K562 (cell line): Measurements from ENCODE around the gene MME. TPM values are rescaled to one million over a fixed set of nuclear protein-coding genes. Genes with fewer than 3 reads are reported as not detected.

Experiments
- AFF4 ChIP-seq: sonication (generic); formaldehyde crosslinking; IDR thresholded peaks from 2 replicates; pipeline ENCODE4 v1.8.0; 2023; ENCODE audit warnings: mild to moderate bottlenecking, missing genetic modification reagents
- ARHGAP35 ChIP-seq: fragments of 450-650 bp; IDR thresholded peaks from 2 replicates; pipeline ENCODE4 v1.6.1; 2018; ENCODE audit not compliant: partially characterized antibody
- ARNT ChIP-seq, 2 experiments: fragments of 450-650 bp; IDR thresholded peaks; 2 replicates each; pipeline ENCODE4 v1.6.1; 2016; ENCODE audit warnings: mild to moderate bottlenecking in 1 of 2
- ATF7 ChIP-seq: fragments of 450-650 bp; IDR thresholded peaks from 2 replicates; pipeline ENCODE4 v1.7.1; 2014; ENCODE audit warnings: mild to moderate bottlenecking, moderate library complexity
- BRF2 ChIP-seq: IDR thresholded peaks from 3 replicates; pipeline ENCODE4 v1.6.1; 2011; ENCODE audit warnings: borderline replicate concordance, mild to moderate bottlenecking; ENCODE audit not compliant: insufficient read length, insufficient read depth
- CHD4 ChIP-seq: fragments of 200-600 bp; sonication (generic); IDR thresholded peaks from 3 replicates; pipeline ENCODE4 v1.6.1; 2012; ENCODE audit warnings: low read depth, mild to moderate bottlenecking, mixed read lengths, low read length, inconsistent platforms; ENCODE audit not compliant: insufficient read depth, insufficient replicate concordance, poor library complexity, severe bottlenecking
- DIDO1 ChIP-seq: fragments of 450-650 bp; IDR thresholded peaks from 2 replicates; pipeline ENCODE4 v1.6.1; 2016; ENCODE audit warnings: low read depth, missing biosample characterization, missing genetic modification characterization
- ESRRB ChIP-seq: fragments of 250-450 bp; sonication (Bioruptor Pico); IDR thresholded peaks from 2 replicates; pipeline ENCODE4 v1.5.0; 2020; ENCODE audit warnings: mild to moderate bottlenecking, moderate library complexity, borderline replicate concordance
- NR2F6 ChIP-seq: fragments of 450-650 bp; formaldehyde crosslinking; IDR thresholded peaks from 2 replicates; pipeline ENCODE4 v1.4.0; 2020; ENCODE audit warnings: mild to moderate bottlenecking
- RBBP5 ChIP-seq: fragments of 200-600 bp; sonication (generic); IDR thresholded peaks from 2 replicates; pipeline ENCODE4 v1.6.1; 2012; ENCODE audit warnings: borderline replicate concordance, mild to moderate bottlenecking, low read length, control low read depth, inconsistent platforms; ENCODE audit not compliant: insufficient read depth, poor library complexity, severe bottlenecking
- SNIP1 ChIP-seq: fragments of 450-650 bp; IDR thresholded peaks from 2 replicates; pipeline ENCODE4 v1.7.1; 2017; ENCODE audit warnings: low read depth, mild to moderate bottlenecking
- TAF1 ChIP-seq: IDR thresholded peaks from 2 replicates; pipeline ENCODE4 v1.6.1; 2011; ENCODE audit warnings: mild to moderate bottlenecking, low read length, moderate library complexity; ENCODE audit not compliant: insufficient read depth, control insufficient read depth, severe bottlenecking; ENCODE audit errors: extremely low read depth
- ZBTB12 ChIP-seq: fragments of 250-450 bp; sonication (Bioruptor Pico); IDR thresholded peaks from 2 replicates; pipeline ENCODE4 v1.4.0; 2020
- ZNF655 ChIP-seq: fragments of 250-450 bp; sonication (Bioruptor Pico); IDR thresholded peaks from 2 replicates; pipeline ENCODE4 v1.5.0; 2021
- ZNF75A ChIP-seq: fragments of 450-650 bp; formaldehyde crosslinking; IDR thresholded peaks from 2 replicates; pipeline ENCODE4 v1.4.0; 2020; ENCODE audit warnings: mild to moderate bottlenecking
- polyA plus RNA-seq, 8 experiments: library from polyadenylated mRNA; depleted of rRNA in 4 of 8; stranded (reverse) in 5 of 8; unstranded in 3 of 8; fragments of >200 nt; fragmentation: Nextera tagmentation in 2 of 8; fragmentation: Illumina TruSeq in 1 of 8; extraction: Ambion mirVana in 2 of 8; extraction: Trizol in 1 of 8; gene quantifications; 2 replicates each; pipeline versions ENCODE4 v1.2.1 to v1.2.3, GENCODE V29; 2011 to 2014; ENCODE audit warnings: inconsistent platforms in 1 of 8, missing spikeins in 1 of 8
- total RNA-seq, 7 experiments: library from RNA; depleted of rRNA in 6 of 7; stranded (reverse); fragments of >200 nt in 6 of 7; fragmentation: Illumina TruSeq in 2 of 7; extraction: Trizol in 2 of 7; gene quantifications; 2 replicates each; pipeline versions ENCODE4 v1.2.1 to v1.2.3, GENCODE V29; 2011 to 2021; ENCODE audit warnings: low replicate concordance in 1 of 7
- TF ChIP-seq, protein P1 (sequence below): fragments of 450-650 bp; IDR thresholded peaks from 2 replicates; pipeline ENCODE4 v1.7.0; 2016; ENCODE audit warnings: borderline replicate concordance
- TF ChIP-seq, protein P2 (sequence below): fragments of 450-650 bp; formaldehyde crosslinking; IDR thresholded peaks from 2 replicates; pipeline ENCODE4 v1.4.0; 2022; ENCODE audit warnings: missing genetic modification characterization

Gene MME
- total and polyA plus RNA-seq, 9 of the 15 experiments (the other 6 are each of a cell fraction or from before 2014, with no cell fraction given) = 0.80 to 8.6 (median 2.5) TPM

DNA sequence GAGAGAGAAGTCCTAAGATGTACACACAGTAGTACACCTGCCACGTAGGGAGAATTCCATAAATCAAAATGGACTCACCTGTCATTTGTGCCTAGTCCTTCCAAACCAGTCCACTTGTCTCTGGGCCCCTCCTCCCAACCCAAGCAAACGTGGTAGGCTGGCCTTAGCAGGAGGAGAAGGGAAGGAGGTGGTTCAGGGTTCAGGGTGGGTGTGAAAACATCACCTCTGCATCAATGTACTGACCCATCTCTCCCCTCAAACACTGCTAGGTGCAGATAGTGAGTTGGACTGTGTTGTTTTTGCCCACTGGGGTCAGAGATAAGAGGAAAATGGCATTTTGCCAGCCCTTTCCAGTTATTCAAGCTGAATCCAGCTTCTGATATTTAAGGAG, 99.3 kb downstream of the MME start (continued):
- TF ChIP-seq ZNF75A (CRISPR knock-in tag) (no peak), DIDO1 (tag) (no peak), ARHGAP35 (no peak), NR2F6 (CRISPR knock-in tag) (no peak), ZNF655 (CRISPR knock-in tag) (no peak), BRF2 (no peak), SNIP1 (no peak), ATF7 (no peak; the same call in 1 of the 2 replicates), ZBTB12 (CRISPR knock-in tag) (no peak), AFF4 (CRISPR knock-in tag) (no peak), ARNT (IDR thresholded peaks at IDR 0.05) (0 out of 4 replicates have a peak, but pooled peaks have one; percentile 25 to 45), RBBP5 (no peak), ESRRB (CRISPR knock-in tag) (no peak), TAF1 (no peak), CHD4 (no peak)
- TF ChIP-seq, protein P1, sequence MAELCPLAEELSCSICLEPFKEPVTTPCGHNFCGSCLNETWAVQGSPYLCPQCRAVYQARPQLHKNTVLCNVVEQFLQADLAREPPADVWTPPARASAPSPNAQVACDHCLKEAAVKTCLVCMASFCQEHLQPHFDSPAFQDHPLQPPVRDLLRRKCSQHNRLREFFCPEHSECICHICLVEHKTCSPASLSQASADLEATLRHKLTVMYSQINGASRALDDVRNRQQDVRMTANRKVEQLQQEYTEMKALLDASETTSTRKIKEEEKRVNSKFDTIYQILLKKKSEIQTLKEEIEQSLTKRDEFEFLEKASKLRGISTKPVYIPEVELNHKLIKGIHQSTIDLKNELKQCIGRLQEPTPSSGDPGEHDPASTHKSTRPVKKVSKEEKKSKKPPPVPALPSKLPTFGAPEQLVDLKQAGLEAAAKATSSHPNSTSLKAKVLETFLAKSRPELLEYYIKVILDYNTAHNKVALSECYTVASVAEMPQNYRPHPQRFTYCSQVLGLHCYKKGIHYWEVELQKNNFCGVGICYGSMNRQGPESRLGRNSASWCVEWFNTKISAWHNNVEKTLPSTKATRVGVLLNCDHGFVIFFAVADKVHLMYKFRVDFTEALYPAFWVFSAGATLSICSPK = no peak
- TF ChIP-seq, protein P2, sequence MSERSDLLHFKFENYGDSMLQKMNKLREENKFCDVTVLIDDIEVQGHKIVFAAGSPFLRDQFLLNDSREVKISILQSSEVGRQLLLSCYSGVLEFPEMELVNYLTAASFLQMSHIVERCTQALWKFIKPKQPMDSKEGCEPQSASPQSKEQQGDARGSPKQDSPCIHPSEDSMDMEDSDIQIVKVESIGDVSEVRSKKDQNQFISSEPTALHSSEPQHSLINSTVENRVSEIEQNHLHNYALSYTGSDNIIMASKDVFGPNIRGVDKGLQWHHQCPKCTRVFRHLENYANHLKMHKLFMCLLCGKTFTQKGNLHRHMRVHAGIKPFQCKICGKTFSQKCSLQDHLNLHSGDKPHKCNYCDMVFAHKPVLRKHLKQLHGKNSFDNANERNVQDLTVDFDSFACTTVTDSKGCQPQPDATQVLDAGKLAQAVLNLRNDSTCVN (CRISPR knock-in tag) = peak; percentile 22; the same call in 1 of the 2 replicates
